RWPE2 (cell line): ENCODE data around the gene MPP3.

Source experiments
- ATAC-seq: fragments of 200-7000 bp; cut with Tn5 transposase; 3 replicates; pipeline ENCODE4 v1.9.1; 2021; ENCODE audit warnings: low read depth
- DNase-seq: peaks from one replicate; pipeline ENCODE4 v3.0.0-alpha.2; 2020; ENCODE audit warnings: low spot score
- H3K27ac ChIP-seq: fragments of 450-650 bp; 2 replicates; pipeline ENCODE4 v1.5.1; 2017; ENCODE audit warnings: mild to moderate bottlenecking; ENCODE audit not compliant: poor library complexity, severe bottlenecking
- H3K27me3 ChIP-seq: fragments of 250-450 bp; sonication (Bioruptor Pico); 2 replicates; pipeline ENCODE4 v1.5.1; 2021; ENCODE audit warnings: mild to moderate bottlenecking, moderate library complexity; ENCODE audit not compliant: insufficient read depth, poor library complexity, severe bottlenecking
- H3K36me3 ChIP-seq: fragments of 250-450 bp; sonication (Bioruptor Pico); 2 replicates; pipeline ENCODE4 v1.5.1; 2020; ENCODE audit warnings: low read depth, mild to moderate bottlenecking, moderate library complexity
- H3K4me1 ChIP-seq: fragments of 250-450 bp; sonication (Bioruptor Pico); 2 replicates; pipeline ENCODE4 v1.5.1; 2021; ENCODE audit warnings: mild to moderate bottlenecking, moderate library complexity; ENCODE audit not compliant: insufficient read depth, poor library complexity, severe bottlenecking
- H3K4me3 ChIP-seq: fragments of 250-450 bp; sonication (Bioruptor Pico); 2 replicates; pipeline ENCODE4 v1.5.1; 2021; ENCODE audit warnings: mild to moderate bottlenecking, moderate library complexity; ENCODE audit not compliant: severe bottlenecking
- H3K9me3 ChIP-seq: fragments of 250-450 bp; sonication (Bioruptor Pico); 2 replicates; pipeline ENCODE4 v1.5.1; 2021; ENCODE audit warnings: mild to moderate bottlenecking, moderate library complexity; ENCODE audit not compliant: severe bottlenecking
- TF ChIP-seq, protein P1 (sequence below): fragments of 450-650 bp; IDR thresholded peaks from one replicate; pipeline ENCODE4 v1.5.1; 2017; ENCODE audit warnings: mild to moderate bottlenecking, moderate library complexity; ENCODE audit not compliant: poor library complexity, severe bottlenecking

MPP3 gene, protein sequence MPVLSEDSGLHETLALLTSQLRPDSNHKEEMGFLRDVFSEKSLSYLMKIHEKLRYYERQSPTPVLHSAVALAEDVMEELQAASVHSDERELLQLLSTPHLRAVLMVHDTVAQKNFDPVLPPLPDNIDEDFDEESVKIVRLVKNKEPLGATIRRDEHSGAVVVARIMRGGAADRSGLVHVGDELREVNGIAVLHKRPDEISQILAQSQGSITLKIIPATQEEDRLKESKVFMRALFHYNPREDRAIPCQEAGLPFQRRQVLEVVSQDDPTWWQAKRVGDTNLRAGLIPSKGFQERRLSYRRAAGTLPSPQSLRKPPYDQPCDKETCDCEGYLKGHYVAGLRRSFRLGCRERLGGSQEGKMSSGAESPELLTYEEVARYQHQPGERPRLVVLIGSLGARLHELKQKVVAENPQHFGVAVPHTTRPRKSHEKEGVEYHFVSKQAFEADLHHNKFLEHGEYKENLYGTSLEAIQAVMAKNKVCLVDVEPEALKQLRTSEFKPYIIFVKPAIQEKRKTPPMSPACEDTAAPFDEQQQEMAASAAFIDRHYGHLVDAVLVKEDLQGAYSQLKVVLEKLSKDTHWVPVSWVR

DNA sequence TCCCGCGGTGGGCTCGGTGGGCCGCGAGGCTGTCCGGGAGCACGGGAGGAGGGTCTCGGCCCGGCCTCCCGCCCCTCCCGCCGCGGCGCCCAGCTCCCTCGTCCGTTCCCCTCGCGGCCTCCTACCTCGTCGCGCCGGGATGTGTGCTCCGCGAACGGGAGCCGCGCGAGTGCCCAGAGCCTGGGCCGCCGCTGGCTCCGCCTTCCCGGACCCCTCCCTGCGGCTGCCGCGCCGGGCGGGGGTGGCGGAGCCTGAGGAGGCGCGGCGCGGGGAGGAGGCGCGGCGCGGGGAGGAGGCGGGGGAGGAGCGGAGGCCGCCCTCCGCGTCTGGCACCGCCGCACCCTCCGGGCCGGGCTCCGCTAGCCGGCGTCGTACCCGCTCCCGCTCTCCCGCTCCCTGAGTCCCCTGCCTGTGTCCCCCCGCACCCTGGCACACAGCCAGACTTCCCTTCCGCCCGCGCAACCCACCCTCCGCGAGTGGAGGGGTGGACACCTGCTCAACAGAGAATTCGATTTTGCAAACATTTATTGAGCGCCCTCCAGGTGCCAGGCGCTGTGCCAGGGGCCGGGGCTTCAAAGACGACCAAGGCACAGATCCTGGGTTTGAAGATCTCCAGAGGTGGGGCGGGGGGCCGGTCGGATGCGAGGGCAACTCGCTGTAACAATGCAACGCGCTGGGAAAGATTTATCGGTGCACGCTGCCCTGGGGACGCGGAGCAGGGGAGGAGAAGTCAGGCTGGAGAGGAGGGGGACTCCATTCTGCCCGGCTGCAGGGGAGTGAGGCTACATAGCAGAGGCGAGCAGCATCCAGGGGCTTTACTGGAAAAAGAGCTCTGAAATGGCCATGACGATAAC is at the start of gene MPP3:
Gene MPP3, minus strand, starts transcription at position 171 of the 854 bp plus-strand sequence. CDS start 1,240 bp downstream, outside the sequence.
- ATAC-seq (peak; percentile 87), DNase-seq (no peak)
- H3K27me3 ChIP-seq: no peaks in the 10 kb centered on the region
- peak within 1 kb of the TSS; percentile 60 for H3K4me3 ChIP-seq
- peaks cover 35% of the 10 kb centered on the region for H3K36me3 ChIP-seq
- TF ChIP-seq, protein P1, sequence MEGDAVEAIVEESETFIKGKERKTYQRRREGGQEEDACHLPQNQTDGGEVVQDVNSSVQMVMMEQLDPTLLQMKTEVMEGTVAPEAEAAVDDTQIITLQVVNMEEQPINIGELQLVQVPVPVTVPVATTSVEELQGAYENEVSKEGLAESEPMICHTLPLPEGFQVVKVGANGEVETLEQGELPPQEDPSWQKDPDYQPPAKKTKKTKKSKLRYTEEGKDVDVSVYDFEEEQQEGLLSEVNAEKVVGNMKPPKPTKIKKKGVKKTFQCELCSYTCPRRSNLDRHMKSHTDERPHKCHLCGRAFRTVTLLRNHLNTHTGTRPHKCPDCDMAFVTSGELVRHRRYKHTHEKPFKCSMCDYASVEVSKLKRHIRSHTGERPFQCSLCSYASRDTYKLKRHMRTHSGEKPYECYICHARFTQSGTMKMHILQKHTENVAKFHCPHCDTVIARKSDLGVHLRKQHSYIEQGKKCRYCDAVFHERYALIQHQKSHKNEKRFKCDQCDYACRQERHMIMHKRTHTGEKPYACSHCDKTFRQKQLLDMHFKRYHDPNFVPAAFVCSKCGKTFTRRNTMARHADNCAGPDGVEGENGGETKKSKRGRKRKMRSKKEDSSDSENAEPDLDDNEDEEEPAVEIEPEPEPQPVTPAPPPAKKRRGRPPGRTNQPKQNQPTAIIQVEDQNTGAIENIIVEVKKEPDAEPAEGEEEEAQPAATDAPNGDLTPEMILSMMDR: no peak
- peak within 1 kb of the TSS; percentile 43 for H3K27ac ChIP-seq
- H3K9me3 ChIP-seq: no peaks in the 10 kb centered on the region
- peaks cover 4% of the 10 kb centered on the region for H3K4me1 ChIP-seq

DNA sequence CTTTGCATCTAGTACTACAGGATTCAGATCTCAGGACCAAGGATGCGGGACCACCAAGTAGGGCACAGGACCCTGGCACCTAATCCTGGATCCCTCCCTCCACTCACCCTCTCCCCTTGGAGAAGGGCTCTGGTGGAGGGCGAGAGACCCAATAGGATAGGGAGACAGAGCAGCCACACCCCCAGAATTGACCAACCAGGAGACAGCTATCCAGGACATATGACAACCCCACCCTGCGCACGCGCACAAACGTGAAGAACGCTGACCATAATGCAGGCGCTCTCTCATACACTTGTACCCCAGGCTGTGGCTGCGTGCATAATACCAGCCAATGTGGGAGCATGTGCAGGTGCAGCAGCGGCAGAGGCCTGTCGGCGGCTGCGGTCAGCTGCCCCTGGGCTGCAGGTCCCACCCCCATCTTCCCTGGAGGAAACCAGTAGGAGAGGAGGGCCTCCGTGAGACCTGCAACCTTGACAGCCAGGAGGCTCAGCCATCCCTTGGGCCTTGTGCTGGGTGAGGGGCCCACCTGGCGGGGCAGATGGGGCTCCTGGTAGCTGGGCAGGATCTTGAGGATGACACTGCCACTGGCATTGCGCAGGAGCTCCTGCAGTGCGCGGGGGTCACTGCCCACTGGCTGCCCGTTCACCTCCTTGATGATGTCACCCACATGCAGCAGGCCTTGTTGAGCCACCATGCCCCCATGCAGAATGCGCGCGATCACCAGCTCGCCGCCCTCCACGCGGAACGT is 49.0 kb upstream of the MPP3 start:
- Histone ChIP-seq H3K9me3 (no peaks in the 10 kb centered on the region), H3K4me1 (no peaks in the 10 kb centered on the region), H3K27ac (no peak overlapping the region), H3K4me3 (no peak overlapping the region), H3K27me3 (no peaks in the 10 kb centered on the region), H3K36me3 (no peaks in the 10 kb centered on the region)
- TF ChIP-seq, protein P1: no peak
- ATAC-seq (no peak), DNase-seq (no peak)

DNA sequence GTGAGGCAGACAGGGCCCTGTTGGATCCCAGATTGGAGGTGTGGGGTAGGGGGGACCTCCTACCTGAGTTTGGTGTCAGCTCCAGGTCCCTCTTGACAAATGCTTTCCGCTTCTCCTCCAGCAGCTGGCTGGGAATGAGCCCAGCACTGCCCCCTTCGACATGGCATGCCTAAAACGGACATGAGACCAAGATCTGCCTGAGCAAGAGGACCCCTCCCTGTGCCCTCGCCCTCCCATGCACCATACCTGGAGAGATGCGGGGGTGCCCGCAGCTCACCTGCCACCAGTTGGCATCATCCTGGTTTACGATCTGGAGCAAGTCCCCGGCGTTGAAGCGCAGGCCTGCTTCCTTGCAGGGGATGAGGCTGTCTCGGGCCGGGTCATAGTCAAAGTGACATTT is 48.2 kb upstream of the MPP3 start:
- H3K27ac ChIP-seq: no peak overlapping the region
- H3K36me3 ChIP-seq: no peaks in the 10 kb centered on the region
- TF ChIP-seq, protein P1: no peak
- ATAC-seq (no peak), DNase-seq (no peak)
- H3K27me3 ChIP-seq: no peaks in the 10 kb centered on the region
- H3K9me3 ChIP-seq: no peaks in the 10 kb centered on the region
- H3K4me3 ChIP-seq: no peak overlapping the region
- no peaks in the 10 kb centered on the region for H3K4me1 ChIP-seq

DNA sequence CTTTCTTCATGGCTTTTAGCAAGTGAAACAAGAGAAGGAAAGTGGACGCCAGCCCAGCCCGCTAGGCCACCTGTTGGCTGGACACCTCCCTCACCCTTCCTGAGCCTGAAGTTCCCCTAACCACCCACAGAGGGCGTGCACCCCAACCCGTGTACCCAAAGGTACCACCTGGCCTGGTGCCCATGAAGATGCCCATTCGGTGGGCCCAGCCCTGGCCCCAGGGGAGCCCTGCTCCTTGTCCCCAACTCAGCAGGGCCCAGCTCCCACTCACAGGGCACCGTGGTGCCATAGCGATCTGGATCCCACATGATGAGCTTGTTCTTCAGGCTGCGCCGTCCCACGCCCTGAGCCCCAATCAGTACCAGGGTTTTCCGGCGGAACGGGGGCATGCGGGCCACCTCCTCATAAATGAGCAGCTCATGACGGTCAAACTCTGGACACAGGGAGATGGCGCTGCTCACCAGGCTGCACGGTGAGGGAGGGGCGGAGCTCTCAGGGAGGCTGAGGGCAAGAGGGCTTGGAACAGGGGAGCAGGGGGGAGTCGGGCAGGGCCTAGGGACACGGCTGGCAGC is 47.6 kb upstream of the MPP3 start:
- no peaks in the 10 kb centered on the region for H3K4me1 ChIP-seq
- DNase-seq: no peak
- no peak overlapping the region for H3K4me3 ChIP-seq
- no peaks in the 10 kb centered on the region for H3K9me3 ChIP-seq
- TF ChIP-seq, protein P1: peak; percentile 73
- H3K27me3 ChIP-seq: no peaks in the 10 kb centered on the region
- H3K27ac ChIP-seq: no peak overlapping the region
- 0 out of 3 replicates have a peak, but pooled peaks have one; percentile 5 for ATAC-seq
- no peaks in the 10 kb centered on the region for H3K36me3 ChIP-seq
